SK-N-MC (cell line): ENCODE measurements around the gene EPB41L1.

Experiments
- DNase-seq: peaks from one replicate; pipeline ENCODE4 v3.0.0-alpha.2; 2011; ENCODE audit warnings: low read depth, low spot score
- H3K27ac ChIP-seq: fragments of 200-600 bp; sonication (generic); 2 replicates; pipeline ENCODE4 v1.5.1; 2016; ENCODE audit warnings: mixed run types
- H3K36me3 ChIP-seq: fragments of 200-600 bp; sonication (generic); 2 replicates; pipeline ENCODE4 v1.6.1; 2017; ENCODE audit warnings: antibody characterized with exemption, low read length, mixed read lengths; ENCODE audit not compliant: insufficient read depth
- H3K4me3 ChIP-seq: fragments of 200-600 bp; sonication (generic); 2 replicates; pipeline ENCODE4 v1.5.1; 2016
- H3K9ac ChIP-seq: fragments of 200-600 bp; sonication (generic); 2 replicates; pipeline ENCODE4 v1.8.0; 2017; ENCODE audit warnings: mixed run types, mixed read lengths; ENCODE audit not compliant: insufficient read length
- H3K9me3 ChIP-seq: fragments of 200-600 bp; sonication (generic); 2 replicates; pipeline ENCODE4 v1.6.1; 2017; ENCODE audit warnings: low read depth, mild to moderate bottlenecking, antibody characterized with exemption, low read length, moderate library complexity, mixed read lengths
- EZH2 ChIP-seq: fragments of 200-600 bp; sonication (generic); IDR thresholded peaks from one replicate; pipeline ENCODE4 v1.6.1; 2017; ENCODE audit warnings: antibody characterized with exemption
- FOXP2 ChIP-seq: optimal IDR thresholded peaks from 2 replicates; pipeline ENCODE3; 2011; ENCODE audit warnings: mild to moderate bottlenecking, moderate library complexity; ENCODE audit not compliant: insufficient read depth; ENCODE audit errors: extremely low read length, control extremely low read depth
- POLR2AphosphoS5 ChIP-seq: IDR thresholded peaks from 2 replicates; pipeline ENCODE4 v1.6.1; 2012; ENCODE audit warnings: mild to moderate bottlenecking, low read depth, low read length, borderline replicate concordance

Gene EPB41L1

DNA sequence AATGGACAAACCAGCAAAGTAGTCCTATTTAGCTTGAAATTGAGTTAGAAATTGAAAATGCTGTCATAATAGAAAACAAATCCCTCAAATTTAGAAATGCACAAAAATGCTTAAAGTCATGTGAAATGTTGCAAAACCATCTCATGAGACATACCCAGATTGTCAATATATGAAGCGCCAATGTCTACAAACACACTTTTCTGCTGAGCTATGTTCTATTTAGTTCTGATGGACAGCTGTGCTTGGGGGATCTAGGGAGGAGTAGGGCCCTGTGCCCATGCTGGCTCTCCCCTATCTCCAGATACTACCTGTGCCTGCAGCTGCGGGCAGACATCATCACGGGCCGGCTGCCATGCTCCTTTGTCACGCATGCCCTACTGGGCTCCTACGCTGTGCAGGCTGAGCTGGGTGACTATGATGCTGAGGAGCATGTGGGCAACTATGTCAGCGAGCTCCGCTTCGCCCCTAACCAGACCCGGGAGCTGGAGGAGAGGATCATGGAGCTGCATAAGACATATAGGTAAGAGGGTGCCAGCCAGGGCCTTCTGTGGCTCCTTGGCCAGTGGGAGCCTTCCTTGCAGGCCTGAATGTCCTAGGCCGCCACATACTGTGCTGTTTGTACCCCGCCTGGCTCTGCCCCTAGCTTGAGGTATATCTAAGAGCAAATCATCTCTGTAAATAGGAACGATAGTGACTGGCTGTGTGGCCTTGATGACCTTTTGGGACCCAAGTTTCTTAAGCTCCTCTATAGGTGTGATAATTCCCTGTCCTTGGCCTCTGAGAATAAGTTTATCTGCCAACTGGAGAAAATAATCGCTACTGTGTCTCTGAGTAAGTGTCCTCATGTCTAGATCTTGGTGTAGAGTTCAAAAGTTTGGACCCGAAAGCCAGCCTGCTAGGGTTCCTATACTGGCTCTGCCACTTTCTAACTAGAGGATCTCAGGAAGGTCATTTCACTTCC is 30.6 kb downstream of the EPB41L1 start:
- DNase-seq, result no peak
- Histone ChIP-seq H3K4me3 (no peak overlapping the region), H3K36me3 (no peaks in the 10 kb centered on the region), H3K9me3 (no peaks in the 10 kb centered on the region), H3K9ac (no peak overlapping the region), H3K27ac (no peak overlapping the region)
- TF ChIP-seq POLR2AphosphoS5 (no peak), EZH2 (no peak), FOXP2 (no peak)

DNA sequence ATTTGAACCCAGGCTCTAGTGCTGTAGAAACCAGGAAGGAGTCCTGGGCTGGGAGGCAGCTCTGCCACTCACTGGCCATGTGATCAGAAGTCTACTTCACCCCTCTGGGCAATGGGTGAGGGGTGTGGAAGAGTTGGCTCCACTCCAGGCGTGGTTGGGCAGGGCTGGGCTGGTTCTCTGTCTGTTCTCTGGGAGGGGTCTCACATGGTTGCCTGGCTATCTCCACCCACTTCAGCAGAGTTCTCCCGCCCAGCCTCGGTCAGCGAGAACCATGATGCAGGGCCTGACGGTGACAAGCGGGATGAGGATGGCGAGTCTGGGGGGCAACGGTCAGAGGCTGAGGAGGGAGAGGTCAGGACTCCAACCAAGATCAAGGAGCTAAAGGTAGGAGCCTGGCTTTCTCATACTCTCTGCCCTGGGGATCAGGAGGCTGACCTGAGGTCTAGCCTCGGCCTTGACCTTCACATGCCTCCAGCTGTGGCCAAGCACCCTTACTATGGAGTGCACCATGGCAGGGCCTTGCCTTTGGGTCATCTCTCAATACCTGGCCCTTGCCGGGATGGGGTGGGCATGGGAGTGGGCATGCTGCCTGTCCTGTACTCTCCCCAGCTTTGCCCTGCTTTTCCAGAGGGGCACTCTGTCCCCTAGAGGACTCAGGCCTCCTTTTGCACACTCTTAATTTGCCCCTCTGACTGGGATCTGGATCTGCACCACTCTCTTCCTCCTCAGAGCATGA is 39.6 kb downstream of the EPB41L1 start:
- TF ChIP-seq EZH2 (no peak), POLR2AphosphoS5 (no peak), FOXP2 (no peak)

DNA sequence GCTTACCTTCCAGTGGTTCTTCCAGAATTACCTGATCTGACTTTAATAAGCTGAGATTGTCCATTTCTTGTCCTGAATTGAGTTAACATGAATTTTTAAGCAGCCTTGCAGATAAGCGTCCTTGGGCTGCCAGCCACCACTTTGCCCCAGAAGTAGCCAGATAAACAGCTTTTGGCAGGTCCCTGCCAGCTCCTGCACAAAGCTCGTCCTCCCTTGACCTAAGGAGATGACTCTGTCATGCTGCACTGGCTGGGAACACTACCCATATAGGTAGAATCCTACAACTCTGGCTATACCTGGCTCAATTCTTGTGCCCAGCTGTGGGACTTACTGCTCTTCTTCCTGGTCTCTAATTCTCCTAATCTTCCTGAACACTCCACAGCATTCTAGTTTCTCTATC is 42.1 kb downstream of the EPB41L1 start:
- H3K27ac ChIP-seq, result no peak overlapping the region
- H3K9me3 ChIP-seq, result no peaks in the 10 kb centered on the region
- TF ChIP-seq FOXP2 (no peak), POLR2AphosphoS5 (no peak), EZH2 (no peak)
- H3K4me3 ChIP-seq, result no peak overlapping the region
- H3K36me3 ChIP-seq, result no peaks in the 10 kb centered on the region
- no peak overlapping the region for H3K9ac ChIP-seq
- DNase-seq, result no peak

More for the DNA sequence above, 39.6 kb downstream of the EPB41L1 start:
- Histone ChIP-seq H3K27ac (no peak overlapping the region), H3K9me3 (no peaks in the 10 kb centered on the region), H3K36me3 (no peaks in the 10 kb centered on the region), H3K9ac (no peak overlapping the region), H3K4me3 (no peak overlapping the region)
- DNase-seq, result no peak

DNA sequence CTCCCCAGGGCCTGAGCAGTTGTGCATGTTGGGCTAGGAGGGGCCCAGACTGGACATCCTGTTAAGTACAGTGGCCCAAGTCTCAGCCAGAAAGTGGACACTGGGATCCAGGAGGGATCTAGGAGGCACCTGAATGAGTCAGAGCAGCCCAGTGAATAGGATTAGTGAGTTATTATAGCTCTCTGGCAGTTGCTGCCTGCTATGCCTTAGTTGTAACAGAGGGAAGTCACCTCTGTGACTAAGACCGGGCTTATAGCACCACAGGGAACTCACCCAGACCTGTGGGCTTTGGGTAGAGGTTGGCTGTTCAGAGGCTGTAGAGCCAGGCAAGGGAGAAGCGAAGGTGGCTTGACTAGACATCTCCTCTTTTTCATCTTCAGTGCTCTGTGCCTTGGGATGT is 42.7 kb downstream of the EPB41L1 start:
- Histone ChIP-seq H3K4me3 (no peak overlapping the region), H3K36me3 (no peaks in the 10 kb centered on the region), H3K9ac (no peak overlapping the region), H3K27ac (no peak overlapping the region), H3K9me3 (no peaks in the 10 kb centered on the region)
- DNase-seq, result no peak
- no peak for TF ChIP-seq POLR2AphosphoS5

DNA sequence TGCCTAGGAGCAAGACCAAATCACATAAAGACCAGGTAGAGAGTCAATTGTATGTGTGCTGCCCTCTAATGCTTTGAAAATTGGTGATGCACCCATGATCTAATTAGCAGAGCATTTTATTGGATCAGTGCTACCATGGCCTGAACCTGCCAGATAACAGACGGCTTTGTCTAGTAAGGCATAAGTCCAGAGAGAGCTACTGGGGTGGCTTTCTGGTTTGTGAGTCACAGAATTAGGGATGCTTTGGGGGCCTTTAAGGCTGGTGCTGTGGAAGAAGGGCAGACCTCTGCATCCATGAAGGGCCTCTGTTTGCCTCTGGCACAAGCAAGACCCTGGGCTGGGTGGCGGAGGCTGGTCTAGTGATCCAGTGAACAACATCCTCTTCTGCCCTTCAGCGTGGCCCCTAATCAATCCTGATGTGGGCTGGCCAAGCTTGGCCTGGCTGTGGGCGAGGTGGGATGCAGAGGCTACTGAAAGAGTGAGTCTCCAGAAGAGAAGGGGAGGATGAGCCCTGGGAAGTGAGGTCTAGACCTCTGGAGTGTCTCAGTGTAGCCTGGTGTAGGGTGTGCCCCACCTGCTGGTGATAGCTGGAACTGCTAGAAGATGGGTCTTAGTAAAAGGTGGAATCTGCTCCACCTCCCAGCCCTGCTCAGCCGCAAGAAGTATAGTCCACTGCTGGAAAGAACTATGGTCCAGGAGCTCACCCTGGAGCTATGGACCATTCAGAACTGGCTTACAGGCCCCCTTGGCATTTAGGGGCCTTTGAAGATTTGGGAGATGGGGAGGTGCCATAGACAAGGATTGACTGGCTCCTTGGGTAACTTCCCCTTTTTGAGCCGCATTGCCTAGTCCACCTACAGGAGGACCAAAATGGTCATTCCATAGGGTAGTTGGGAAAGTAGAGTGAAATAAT is 45.1 kb downstream of the EPB41L1 start:
- H3K9me3 ChIP-seq, result no peaks in the 10 kb centered on the region
- TF ChIP-seq EZH2 (no peak), POLR2AphosphoS5 (no peak), FOXP2 (no peak)
- no peaks in the 10 kb centered on the region for H3K36me3 ChIP-seq
- no peak overlapping the region for H3K9ac ChIP-seq
- no peak overlapping the region for H3K27ac ChIP-seq
- H3K4me3 ChIP-seq, result no peak overlapping the region
- DNase-seq, result peak; percentile 30

DNA sequence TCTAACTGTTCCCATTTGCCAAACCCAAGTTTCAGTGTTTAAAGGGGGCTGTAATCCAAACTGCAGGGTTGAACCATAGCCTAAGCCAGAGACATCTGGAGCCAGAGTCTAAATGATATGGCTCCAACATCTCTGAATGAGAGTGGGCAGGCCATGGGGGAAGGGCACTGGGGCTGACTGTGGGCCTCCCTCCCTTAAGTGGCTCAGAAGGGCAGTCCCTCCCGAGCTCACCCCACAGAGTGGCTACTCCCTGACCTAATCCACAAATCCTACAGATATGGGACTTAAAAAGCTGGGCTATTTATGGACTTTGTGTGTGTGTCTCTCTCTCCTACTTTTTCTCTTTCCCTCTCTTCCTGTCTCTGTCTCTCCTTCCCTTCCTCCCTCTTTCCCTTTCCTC is 45.9 kb downstream of the EPB41L1 start:
- Histone ChIP-seq H3K9me3 (no peaks in the 10 kb centered on the region), H3K36me3 (no peaks in the 10 kb centered on the region), H3K9ac (no peak overlapping the region), H3K27ac (no peak overlapping the region), H3K4me3 (no peak overlapping the region)
- no peak for DNase-seq
- TF ChIP-seq EZH2, result no peak
- no peak for TF ChIP-seq POLR2AphosphoS5
- TF ChIP-seq FOXP2, result no peak

DNA sequence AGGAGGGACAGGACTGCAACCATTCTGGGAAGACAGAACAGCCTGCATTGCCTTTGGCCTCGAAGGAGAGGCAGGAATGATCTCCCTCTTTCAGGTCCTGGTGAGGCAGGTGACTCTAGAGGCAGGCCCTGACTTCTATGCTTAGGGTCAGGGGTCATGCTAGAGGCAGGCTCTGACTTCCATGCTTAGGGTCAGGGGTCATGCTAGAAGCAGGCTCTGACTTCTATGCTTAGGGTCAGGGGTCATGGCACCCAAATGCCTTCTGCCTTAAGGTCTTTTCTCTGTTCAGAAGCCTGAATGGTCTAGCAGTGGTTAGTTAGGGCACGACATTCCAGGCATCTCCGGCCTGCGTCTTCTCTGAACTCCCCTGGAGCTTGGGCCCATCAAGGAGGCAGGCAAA is 46.7 kb downstream of the EPB41L1 start:
- H3K27ac ChIP-seq, result no peak overlapping the region
- no peaks in the 10 kb centered on the region for H3K9me3 ChIP-seq
- H3K4me3 ChIP-seq, result no peak overlapping the region
- no peaks in the 10 kb centered on the region for H3K36me3 ChIP-seq
- H3K9ac ChIP-seq, result no peak overlapping the region
- no peak for DNase-seq
- TF ChIP-seq EZH2, result no peak
- no peak for TF ChIP-seq FOXP2
- no peak for TF ChIP-seq POLR2AphosphoS5
